ENCODE measurements around the gene EFHD2.
"Not testable (repeated sequence)": the region's sequence is repeated elsewhere in the genome, so short reads cannot be mapped to it uniquely, and the experiment has no call there.

Gene EFHD2

GRCh38 chr1:15455522-15455921 lies 45.8 kb downstream of the EFHD2 start:
- DNase-seq: no peak

GRCh38 chr1:15456313-15456954 lies 46.7 kb downstream of the EFHD2 start, which contains the start of gene CELA2A:
Gene CELA2A (plus strand): TSS chr1:15456732. CDS start chr1:15456754, 22 bp downstream.
- no peak for DNase-seq

GRCh38 chr1:15457585-15457984 lies 47.9 kb downstream of the EFHD2 start:
- no peak for DNase-seq

- not testable (repeated sequence) for DNase-seq
Observed at GRCh38 chr1:15458388-15458787, 48.7 kb downstream of the EFHD2 start.

- DNase-seq: no peak
Observed at GRCh38 chr1:15459771-15460707, 50.4 kb downstream of the EFHD2 start.

GRCh38 chr1:15460708-15461095 lies 51.0 kb downstream of the EFHD2 start:
- no peak for DNase-seq

GRCh38 chr1:15463064-15463800 lies 53.5 kb downstream of the EFHD2 start:
- DNase-seq: not testable (repeated sequence)

- DNase-seq: not testable (repeated sequence)
Observed at GRCh38 chr1:15463926-15464322, 54.2 kb downstream of the EFHD2 start.

GRCh38 chr1:15465674-15466073 lies 56.0 kb downstream of the EFHD2 start:
- DNase-seq: no peak

GRCh38 chr1:15466955-15467625 lies 57.4 kb downstream of the EFHD2 start:
- DNase-seq: not testable (repeated sequence)

GRCh38 chr1:15468145-15468544 lies 58.5 kb downstream of the EFHD2 start:
- no peak for DNase-seq

- DNase-seq: no peak
Observed at GRCh38 chr1:15469361-15469760, 59.7 kb downstream of the EFHD2 start.

- DNase-seq: not testable (repeated sequence)
Observed at GRCh38 chr1:15469821-15470448, 60.2 kb downstream of the EFHD2 start.

GRCh38 chr1:15471067-15471466 lies 61.4 kb downstream of the EFHD2 start:
- DNase-seq: not testable (repeated sequence)

- not testable (repeated sequence) for DNase-seq
Observed at GRCh38 chr1:15471723-15472122, 62.0 kb downstream of the EFHD2 start.

- no peak for DNase-seq
Observed at GRCh38 chr1:15472587-15472986, 62.9 kb downstream of the EFHD2 start.

- no peak for DNase-seq
Observed at GRCh38 chr1:15475752-15476314, 66.1 kb downstream of the EFHD2 start, which contains the start of gene CELA2B. Gene CELA2B (plus strand): TSS chr1:15476104. CDS start chr1:15476126, 22 bp downstream.

- no peak for DNase-seq
Observed at GRCh38 chr1:15476927-15477326, 67.2 kb downstream of the EFHD2 start.

GRCh38 chr1:15477646-15478212 lies 68.0 kb downstream of the EFHD2 start:
- DNase-seq: no peak

Data from NCI-H774 (cell line).